DMS79 treated with DMSO at 0.1 percent for 48 hours (cell line): ENCODE measurements around the gene CSNK2A2.

Experiments used
- DNase-seq: peaks from one replicate; lab custom pipeline; 2025; lab: John Stamatoyannopoulos, UW

The CSNK2A2 gene

DNA sequence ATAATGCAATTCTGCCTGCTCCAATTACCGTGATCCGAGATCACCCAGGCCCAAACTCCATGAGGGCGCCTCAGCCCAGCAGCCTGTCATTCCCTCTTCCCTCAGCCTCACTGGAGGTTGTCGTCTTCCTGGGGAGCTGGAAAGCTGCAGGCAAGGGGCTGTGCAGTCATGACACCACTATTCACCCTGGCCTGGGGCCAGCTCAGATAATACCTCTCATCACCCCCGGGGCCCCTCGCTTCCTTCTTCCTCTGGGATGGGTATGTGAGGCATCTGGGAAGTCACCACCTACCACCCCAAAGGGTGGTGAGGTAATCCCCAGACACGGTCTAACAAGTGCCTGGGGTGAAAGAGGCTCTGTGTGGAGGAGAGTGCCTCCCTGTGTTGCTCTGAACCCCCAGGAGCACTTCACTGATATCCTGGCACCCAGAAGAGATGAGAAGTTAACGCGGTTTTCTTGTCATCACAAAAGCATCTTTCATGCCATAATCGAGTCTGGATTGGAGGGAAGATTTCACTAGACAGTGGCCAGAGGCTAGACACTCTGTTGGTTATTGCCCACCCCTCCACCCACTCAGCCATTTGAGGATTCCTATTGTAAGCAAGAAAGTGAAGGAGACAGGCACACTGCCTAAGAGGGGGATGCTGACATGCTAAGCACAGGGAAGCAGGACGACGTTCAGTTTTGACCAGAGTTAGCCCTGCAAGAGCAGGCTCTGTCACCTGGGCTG lies 87.2 kb downstream of the CSNK2A2 start:
- no peak for DNase-seq

DNA sequence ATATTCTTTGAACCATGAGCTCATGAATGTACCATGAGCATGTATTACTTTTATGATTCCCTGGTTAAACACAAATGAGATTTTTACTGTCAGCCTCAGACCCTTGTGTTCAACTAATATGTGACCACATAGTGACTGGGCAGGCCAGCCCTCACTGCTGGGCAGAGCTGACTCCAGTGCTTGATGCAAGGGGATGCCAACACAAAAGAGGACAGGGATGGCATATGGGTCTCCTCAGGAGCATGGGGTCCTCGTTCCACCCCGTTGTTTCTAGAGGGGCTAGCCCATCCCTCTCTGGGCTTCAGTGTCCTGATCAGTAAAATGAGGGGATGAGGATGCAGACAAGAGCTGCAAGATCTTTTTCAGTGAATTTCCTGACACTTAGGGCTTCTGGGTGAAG lies 88.0 kb downstream of the CSNK2A2 start:
- DNase-seq, result no peak

DNA sequence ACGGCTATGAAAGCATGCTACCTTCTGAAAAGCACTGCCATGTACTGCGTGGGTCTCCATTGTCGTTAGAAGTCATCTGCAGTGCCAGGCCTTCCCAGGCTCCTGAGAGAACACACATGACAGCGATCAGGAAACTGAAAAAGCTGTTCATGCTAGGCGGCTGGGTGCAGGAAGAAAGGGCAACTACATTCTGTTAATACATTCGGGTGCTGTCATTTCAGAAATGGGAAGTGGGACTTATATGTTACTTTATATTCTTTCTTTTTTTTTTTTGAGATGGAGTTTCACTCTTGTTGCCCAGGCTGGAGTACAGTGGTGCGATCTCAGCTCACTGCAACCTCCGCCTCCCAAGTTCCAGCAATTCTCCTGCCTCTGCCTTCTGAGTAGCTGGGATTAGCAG lies 88.6 kb downstream of the CSNK2A2 start:
- DNase-seq, result no peak
